Upper lobe of left lung (tissue), 4 donors: ENCODE results near the gene CFAP74.

Experiments
- POLR2A ChIP-seq, 4 donors: fragments of 450-650 bp; IDR thresholded peaks; one replicate each; pipeline ENCODE4 v1.5.1; 2016 to 2017; ENCODE audit warnings: antibody characterized with exemption in 4 of 4, mild to moderate bottlenecking in 2 of 4
- POLR2AphosphoS5 ChIP-seq, 2 donors: sonication (generic); formaldehyde crosslinking; IDR thresholded peaks; one replicate each; pipeline ENCODE4 v1.5.1; 2017; ENCODE audit warnings: antibody characterized with exemption in 2 of 2
- TF ChIP-seq, protein P1 (sequence below), 6 experiments: fragments of 450-650 bp in 4 of 6; fragments of 200-600 bp in 2 of 6; sonication (generic) in 2 of 6; IDR thresholded peaks; one replicate each; pipeline ENCODE4 v1.5.1; 2016 to 2019; ENCODE audit warnings: antibody characterized with exemption in 6 of 6

DNA sequence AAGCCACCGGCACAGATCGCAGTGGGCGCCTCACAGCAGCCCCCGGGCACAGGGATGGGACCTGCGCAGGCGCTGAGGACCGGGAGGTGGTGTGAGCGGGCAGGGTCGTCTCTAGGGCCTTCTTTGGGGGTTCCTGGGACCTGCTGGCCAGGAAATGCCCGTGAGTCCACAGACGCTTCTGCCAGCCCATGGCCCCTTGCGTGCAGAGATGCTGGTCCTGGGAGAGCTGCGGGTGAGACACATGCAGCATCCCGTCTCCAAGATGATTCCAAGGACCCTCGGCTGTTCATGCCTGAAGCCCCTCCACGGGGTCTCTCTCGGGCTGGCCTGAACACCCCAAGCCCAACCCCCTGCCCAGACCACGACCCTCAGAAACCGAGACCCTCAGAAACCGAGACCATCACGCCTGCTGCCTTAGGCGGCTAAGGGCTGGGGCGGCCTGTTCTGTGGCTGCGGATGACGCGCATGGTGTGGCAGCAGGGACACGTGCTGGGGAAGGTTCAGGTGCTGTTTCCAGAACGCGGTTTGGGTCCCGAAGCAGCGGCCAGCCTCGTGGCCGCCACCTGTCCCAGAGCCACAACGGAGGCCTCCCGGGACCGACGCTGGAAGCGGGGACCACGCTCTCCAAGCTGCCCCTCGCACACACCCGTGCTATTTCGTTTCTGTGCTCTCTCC is 23.0 kb downstream of the CFAP74 start:
- no peak for TF ChIP-seq POLR2AphosphoS5 (IDR thresholded peaks at IDR 0.05)
- TF ChIP-seq, protein P1, sequence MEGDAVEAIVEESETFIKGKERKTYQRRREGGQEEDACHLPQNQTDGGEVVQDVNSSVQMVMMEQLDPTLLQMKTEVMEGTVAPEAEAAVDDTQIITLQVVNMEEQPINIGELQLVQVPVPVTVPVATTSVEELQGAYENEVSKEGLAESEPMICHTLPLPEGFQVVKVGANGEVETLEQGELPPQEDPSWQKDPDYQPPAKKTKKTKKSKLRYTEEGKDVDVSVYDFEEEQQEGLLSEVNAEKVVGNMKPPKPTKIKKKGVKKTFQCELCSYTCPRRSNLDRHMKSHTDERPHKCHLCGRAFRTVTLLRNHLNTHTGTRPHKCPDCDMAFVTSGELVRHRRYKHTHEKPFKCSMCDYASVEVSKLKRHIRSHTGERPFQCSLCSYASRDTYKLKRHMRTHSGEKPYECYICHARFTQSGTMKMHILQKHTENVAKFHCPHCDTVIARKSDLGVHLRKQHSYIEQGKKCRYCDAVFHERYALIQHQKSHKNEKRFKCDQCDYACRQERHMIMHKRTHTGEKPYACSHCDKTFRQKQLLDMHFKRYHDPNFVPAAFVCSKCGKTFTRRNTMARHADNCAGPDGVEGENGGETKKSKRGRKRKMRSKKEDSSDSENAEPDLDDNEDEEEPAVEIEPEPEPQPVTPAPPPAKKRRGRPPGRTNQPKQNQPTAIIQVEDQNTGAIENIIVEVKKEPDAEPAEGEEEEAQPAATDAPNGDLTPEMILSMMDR (IDR thresholded peaks at IDR 0.05), result no peak
- no peak for TF ChIP-seq POLR2A (IDR thresholded peaks at IDR 0.05)
